Measurements from ENCODE around the gene EEF1AKMT2.
"Not testable (repeated sequence)": the region's sequence is repeated elsewhere in the genome, so short reads cannot be mapped to it uniquely, and the experiment has no call there.

The EEF1AKMT2 gene

GRCh38 chr10:124792998-124793352, 1.3 kb upstream of the EEF1AKMT2 start:
- H3K23ac ChIP-seq (ENCODE audit: low read length in 2 of 2), result no peak overlapping the region
- H4K91ac ChIP-seq (ENCODE audit: low read length), result no peak overlapping the region
- H3K9me3 ChIP-seq (ENCODE audit: control insufficient read depth, low read length), result no peaks in the 10 kb centered on the region

DNA sequence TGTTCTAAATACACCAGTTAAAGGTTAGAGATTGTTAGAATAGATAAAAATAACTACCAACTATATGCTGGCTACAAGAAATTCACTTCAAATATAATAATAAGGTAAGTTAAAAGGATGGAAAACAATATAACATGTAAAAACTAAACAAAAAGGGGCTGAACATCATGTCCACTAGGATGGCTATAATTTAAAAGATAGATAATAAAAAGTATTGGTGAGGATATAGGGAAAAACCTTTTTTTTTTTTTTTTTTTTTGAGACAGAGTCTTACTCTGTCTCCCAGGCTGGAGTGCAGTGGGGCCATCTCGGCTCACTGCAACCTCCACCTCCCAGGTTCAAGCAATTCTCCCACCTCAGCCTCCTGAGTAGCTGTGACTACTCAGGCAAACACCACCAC, 8.8 kb downstream of the EEF1AKMT2 start:
- not testable (repeated sequence) for H3K27me3 ChIP-seq (ENCODE audit: control insufficient read depth in 1 of 2, insufficient read depth in 1 of 2, low read length in 2 of 2); H2AFZ ChIP-seq (ENCODE audit: low read depth, low read length); H2BK15ac ChIP-seq (ENCODE audit: low read depth, poor library complexity, severe bottlenecking); H4K8ac ChIP-seq (ENCODE audit: low read length); H3K9me3 ChIP-seq (ENCODE audit: control insufficient read depth, low read length); H2BK12ac ChIP-seq (ENCODE audit: low read length in 2 of 2); H4K91ac ChIP-seq (ENCODE audit: low read length); H3K4me2 ChIP-seq (ENCODE audit: low read length, poor library complexity, severe bottlenecking); H3K4ac ChIP-seq (ENCODE audit: low read depth in 1 of 2, low read length in 2 of 2); H3K4me3 ChIP-seq (ENCODE audit: insufficient read depth in 1 of 2, low read depth in 1 of 2, low read length in 2 of 2); H3K23ac ChIP-seq (ENCODE audit: low read length in 2 of 2); H3K9ac ChIP-seq (ENCODE audit: low read length); H2BK5ac ChIP-seq (ENCODE audit: low read depth, low read length, poor library complexity, severe bottlenecking); H3K14ac ChIP-seq (ENCODE audit: low read length in 2 of 2); H2AK5ac ChIP-seq (ENCODE audit: low read length, severe bottlenecking); H3K27ac ChIP-seq (ENCODE audit: low read length, poor library complexity, severe bottlenecking); H3K4me1 ChIP-seq (ENCODE audit: control insufficient read depth, insufficient read depth, low read depth, low read length); H3K18ac ChIP-seq (ENCODE audit: low read depth in 1 of 2, low read length in 2 of 2); H2BK120ac ChIP-seq (ENCODE audit: low read depth, low read length); DNase-seq
- peaks cover 17 to 50% of the 10 kb centered on the region in 2 experiments for H3K36me3 ChIP-seq (ENCODE audit: control insufficient read depth in 1 of 2, insufficient read depth in 2 of 2, low read depth in 1 of 2, low read length in 2 of 2)
- H3K79me1 ChIP-seq (replicated peaks; ENCODE audit: low read length, poor library complexity, severe bottlenecking), result peaks cover 16% of the 10 kb centered on the region
- 100% methylated on average over 1 of the region's 1 CpG for WGBS

More at GRCh38 chr10:124792998-124793352, 1.3 kb upstream of the EEF1AKMT2 start:
- Histone ChIP-seq H3K27me3 (ENCODE audit: control insufficient read depth in 1 of 2, insufficient read depth in 1 of 2, low read length in 2 of 2) (no peaks in the 10 kb centered on the region), H3K79me1 (replicated peaks; ENCODE audit: low read length, poor library complexity, severe bottlenecking) (peaks cover 7% of the 10 kb centered on the region), H2BK5ac (ENCODE audit: low read depth, low read length, poor library complexity, severe bottlenecking) (no peak overlapping the region), H3K14ac (ENCODE audit: low read length in 2 of 2) (no peak overlapping the region), H2AK5ac (ENCODE audit: low read length, severe bottlenecking) (peak overlapping the region; percentile 67), H3K18ac (ENCODE audit: low read depth in 1 of 2, low read length in 2 of 2) (peak overlapping the region in 1 of 2 experiments; percentile 43), H3K9ac (ENCODE audit: low read length) (no peak overlapping the region), H2AFZ (ENCODE audit: low read depth, low read length) (peak overlapping the region; percentile 64), H2BK120ac (ENCODE audit: low read depth, low read length) (peak overlapping the region; percentile 49), H2BK12ac (ENCODE audit: low read length in 2 of 2) (no peak overlapping the region), H3K4me1 (ENCODE audit: control insufficient read depth, insufficient read depth, low read depth, low read length) (peaks cover 4% of the 10 kb centered on the region), H3K4ac (ENCODE audit: low read depth in 1 of 2, low read length in 2 of 2) (peak overlapping the region in 1 of 2 experiments; percentile 51), H3K36me3 (ENCODE audit: control insufficient read depth in 1 of 2, insufficient read depth in 2 of 2, low read depth in 1 of 2, low read length in 2 of 2) (peaks cover 7 to 14% of the 10 kb centered on the region in 2 experiments), H3K27ac (ENCODE audit: low read length, poor library complexity, severe bottlenecking) (no peak overlapping the region), H2BK15ac (ENCODE audit: low read depth, poor library complexity, severe bottlenecking) (no peak overlapping the region), H3K4me2 (ENCODE audit: low read length, poor library complexity, severe bottlenecking) (no peak overlapping the region), H3K4me3 (ENCODE audit: insufficient read depth in 1 of 2, low read depth in 1 of 2, low read length in 2 of 2) (no peak overlapping the region), H4K8ac (ENCODE audit: low read length) (peak overlapping the region; percentile 75)
- no peak for DNase-seq
- WGBS, result 98% methylated on average over 11 of the region's 11 CpGs

GRCh38 chr10:124768791-124769190, 22.9 kb downstream of the EEF1AKMT2 start:
- no peak overlapping the region for H4K8ac ChIP-seq (ENCODE audit: low read length)
- no peak overlapping the region for H3K23ac ChIP-seq (ENCODE audit: low read length in 2 of 2)
- no peak overlapping the region for H3K18ac ChIP-seq (ENCODE audit: low read depth in 1 of 2, low read length in 2 of 2)
- H3K27me3 ChIP-seq (ENCODE audit: control insufficient read depth in 1 of 2, insufficient read depth in 1 of 2, low read length in 2 of 2), result no peaks in the 10 kb centered on the region
- no peak overlapping the region for H2AFZ ChIP-seq (ENCODE audit: low read depth, low read length)
- peaks cover 3 to 54% of the 10 kb centered on the region in 2 experiments for H3K36me3 ChIP-seq (ENCODE audit: control insufficient read depth in 1 of 2, insufficient read depth in 2 of 2, low read depth in 1 of 2, low read length in 2 of 2)
- H3K14ac ChIP-seq (ENCODE audit: low read length in 2 of 2), result no peak overlapping the region
- H3K27ac ChIP-seq (ENCODE audit: low read length, poor library complexity, severe bottlenecking), result no peak overlapping the region
- H3K79me1 ChIP-seq (replicated peaks; ENCODE audit: low read length, poor library complexity, severe bottlenecking), result peaks cover 21% of the 10 kb centered on the region
- no peaks in the 10 kb centered on the region for H3K4me1 ChIP-seq (ENCODE audit: control insufficient read depth, insufficient read depth, low read depth, low read length)
- no peak overlapping the region for H3K4me2 ChIP-seq (ENCODE audit: low read length, poor library complexity, severe bottlenecking)
- H2BK15ac ChIP-seq (ENCODE audit: low read depth, poor library complexity, severe bottlenecking), result no peak overlapping the region
- H3K4me3 ChIP-seq (ENCODE audit: insufficient read depth in 1 of 2, low read depth in 1 of 2, low read length in 2 of 2), result no peak overlapping the region
- H4K91ac ChIP-seq (ENCODE audit: low read length), result no peak overlapping the region
- peaks cover 2% of the 10 kb centered on the region for H3K9me3 ChIP-seq (ENCODE audit: control insufficient read depth, low read length)
- no peak overlapping the region for H2BK12ac ChIP-seq (ENCODE audit: low read length in 2 of 2)
- no peak for DNase-seq
- H3K4ac ChIP-seq (ENCODE audit: low read depth in 1 of 2, low read length in 2 of 2), result no peak overlapping the region
- WGBS, result 100% methylated on average over 1 of the region's 2 CpGs
- no peak overlapping the region for H2BK5ac ChIP-seq (ENCODE audit: low read depth, low read length, poor library complexity, severe bottlenecking)
- no peak overlapping the region for H2AK5ac ChIP-seq (ENCODE audit: low read length, severe bottlenecking)
- H2BK120ac ChIP-seq (ENCODE audit: low read depth, low read length), result no peak overlapping the region
- H3K9ac ChIP-seq (ENCODE audit: low read length), result no peak overlapping the region

GRCh38 chr10:124765256-124765655, 26.4 kb downstream of the EEF1AKMT2 start:
- no peak overlapping the region for H4K91ac ChIP-seq (ENCODE audit: low read length)
- no peak overlapping the region for H2BK120ac ChIP-seq (ENCODE audit: low read depth, low read length)
- peaks cover 4 to 50% of the 10 kb centered on the region in 2 experiments for H3K36me3 ChIP-seq (ENCODE audit: control insufficient read depth in 1 of 2, insufficient read depth in 2 of 2, low read depth in 1 of 2, low read length in 2 of 2)
- H2BK12ac ChIP-seq (ENCODE audit: low read length in 2 of 2), result no peak overlapping the region
- H2BK15ac ChIP-seq (ENCODE audit: low read depth, poor library complexity, severe bottlenecking), result no peak overlapping the region
- no peak overlapping the region for H4K8ac ChIP-seq (ENCODE audit: low read length)
- no peak for DNase-seq
- no peaks in the 10 kb centered on the region for H3K27me3 ChIP-seq (ENCODE audit: control insufficient read depth in 1 of 2, insufficient read depth in 1 of 2, low read length in 2 of 2)
- no peak overlapping the region for H3K27ac ChIP-seq (ENCODE audit: low read length, poor library complexity, severe bottlenecking)
- H3K4me1 ChIP-seq (ENCODE audit: control insufficient read depth, insufficient read depth, low read depth, low read length), result no peaks in the 10 kb centered on the region
- 93% methylated on average over 2 of the region's 2 CpGs for WGBS
- no peak overlapping the region for H2AFZ ChIP-seq (ENCODE audit: low read depth, low read length)
- no peak overlapping the region for H3K4me2 ChIP-seq (ENCODE audit: low read length, poor library complexity, severe bottlenecking)
- no peak overlapping the region for H3K23ac ChIP-seq (ENCODE audit: low read length in 2 of 2)
- H3K18ac ChIP-seq (ENCODE audit: low read depth in 1 of 2, low read length in 2 of 2), result no peak overlapping the region
- H2BK5ac ChIP-seq (ENCODE audit: low read depth, low read length, poor library complexity, severe bottlenecking), result no peak overlapping the region
- no peak overlapping the region for H3K4me3 ChIP-seq (ENCODE audit: insufficient read depth in 1 of 2, low read depth in 1 of 2, low read length in 2 of 2)
- no peak overlapping the region for H3K9ac ChIP-seq (ENCODE audit: low read length)
- H3K79me1 ChIP-seq (replicated peaks; ENCODE audit: low read length, poor library complexity, severe bottlenecking), result peaks cover 16% of the 10 kb centered on the region
- no peaks in the 10 kb centered on the region for H3K9me3 ChIP-seq (ENCODE audit: control insufficient read depth, low read length)
- H3K4ac ChIP-seq (ENCODE audit: low read depth in 1 of 2, low read length in 2 of 2), result no peak overlapping the region
- no peak overlapping the region for H2AK5ac ChIP-seq (ENCODE audit: low read length, severe bottlenecking)
- H3K14ac ChIP-seq (ENCODE audit: low read length in 2 of 2), result no peak overlapping the region

All from mesenchymal stem cell (in vitro differentiated cells and primary cell).